Pulmonary artery endothelial cell (primary cell): Measurements from ENCODE around the gene FAM167B. TPM values are rescaled to one million over a fixed set of nuclear protein-coding genes. Genes with fewer than 3 reads are reported as not detected.

Experiments used
- DNase-seq: peaks from one replicate; pipeline ENCODE4 v3.0.0-alpha.2; 2011; ENCODE audit warnings: low read depth, low spot score
- total RNA-seq: library from RNA; depleted of rRNA; stranded (reverse); fragments of >200 nt; gene quantifications from 2 replicates; pipeline ENCODE4 v1.2.3, GENCODE V29; 2014

FAM167B gene
- total RNA-seq, result 1.6 and 5.5 TPM in 2 replicates

GRCh38 chr1:32246888-32247273 lies at the start of gene FAM167B:
FAM167B (plus strand) TSS chr1:32247222; CDS start chr1:32247422, 200 bp downstream.
- no peak for DNase-seq

- no peak for DNase-seq
These were observed 49.2 kb upstream of the FAM167B start for GRCh38 chr1:32197837-32198236.

DNA sequence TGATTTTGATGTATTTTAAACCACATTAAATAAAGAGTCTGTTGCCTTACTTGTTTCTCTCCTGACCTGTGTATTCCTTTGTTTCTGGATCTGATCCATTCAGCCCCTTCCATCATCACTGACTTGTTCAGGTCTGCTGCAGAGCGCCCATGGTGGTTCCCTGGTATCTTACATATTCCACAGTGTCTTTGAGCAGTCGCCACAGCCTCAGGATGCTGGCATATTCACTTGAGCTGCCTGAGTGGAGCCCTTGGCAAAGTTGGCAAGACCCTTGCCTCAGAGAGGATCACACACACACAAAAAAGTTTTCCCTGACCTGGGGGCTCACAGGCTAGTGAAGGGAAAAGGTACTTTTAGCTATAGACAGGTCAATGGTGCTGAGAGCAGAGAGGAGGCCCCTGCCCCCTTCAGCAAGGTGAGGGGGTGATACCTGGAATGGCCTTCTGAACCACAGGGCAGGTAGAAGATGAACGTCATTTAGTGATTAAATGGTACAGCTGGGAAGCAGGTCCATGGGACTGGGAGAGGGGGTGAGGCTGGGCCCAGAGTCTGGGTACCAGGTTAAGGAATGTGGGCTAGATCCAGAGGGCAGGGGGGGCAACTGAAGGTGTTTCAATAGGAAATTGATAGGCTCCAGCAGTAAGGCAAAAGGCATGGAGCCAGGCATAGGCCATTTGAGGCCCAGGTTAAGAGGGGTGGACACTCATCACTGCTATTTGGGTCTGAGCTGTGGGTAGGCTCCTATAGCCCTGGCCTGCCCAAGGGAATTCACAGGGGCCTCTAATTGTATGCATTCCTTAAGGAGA lies 48.6 kb upstream of the FAM167B start:
- DNase-seq, result no peak

DNA sequence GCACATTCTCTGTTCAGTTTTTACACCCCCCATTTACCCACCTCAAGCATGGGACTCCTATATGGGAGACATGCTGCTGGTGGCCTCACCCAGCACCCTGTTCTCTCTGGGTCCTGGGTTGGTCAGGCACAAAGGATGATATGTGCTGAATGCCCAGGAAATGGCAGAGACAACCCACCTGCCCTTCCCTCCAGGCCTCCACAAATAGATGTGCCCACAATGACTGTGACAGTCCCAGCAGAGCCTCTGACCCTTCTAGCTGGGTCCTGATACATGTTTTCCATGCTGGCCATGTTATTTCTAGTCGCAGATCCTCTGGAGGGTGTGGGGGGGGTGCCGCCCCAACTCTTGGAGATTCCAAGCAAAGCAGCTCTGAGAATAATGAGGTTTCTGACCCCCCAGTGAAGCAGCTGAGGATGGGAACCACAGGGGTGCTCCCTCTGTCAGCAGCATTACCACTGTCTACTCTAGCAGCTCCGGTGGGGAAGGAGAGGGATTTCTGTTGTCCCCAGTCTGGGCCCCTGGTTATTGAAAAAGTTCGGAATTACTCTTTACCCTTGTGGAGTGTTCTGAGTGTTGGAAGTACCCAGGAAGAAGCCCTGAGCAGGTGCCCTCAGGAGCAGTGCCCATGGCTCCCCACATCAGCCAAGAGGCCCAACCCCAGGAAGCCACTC lies 47.8 kb upstream of the FAM167B start:
- no peak for DNase-seq

GRCh38 chr1:32199717-32200072 lies 47.3 kb upstream of the FAM167B start:
- DNase-seq, result no peak

DNA sequence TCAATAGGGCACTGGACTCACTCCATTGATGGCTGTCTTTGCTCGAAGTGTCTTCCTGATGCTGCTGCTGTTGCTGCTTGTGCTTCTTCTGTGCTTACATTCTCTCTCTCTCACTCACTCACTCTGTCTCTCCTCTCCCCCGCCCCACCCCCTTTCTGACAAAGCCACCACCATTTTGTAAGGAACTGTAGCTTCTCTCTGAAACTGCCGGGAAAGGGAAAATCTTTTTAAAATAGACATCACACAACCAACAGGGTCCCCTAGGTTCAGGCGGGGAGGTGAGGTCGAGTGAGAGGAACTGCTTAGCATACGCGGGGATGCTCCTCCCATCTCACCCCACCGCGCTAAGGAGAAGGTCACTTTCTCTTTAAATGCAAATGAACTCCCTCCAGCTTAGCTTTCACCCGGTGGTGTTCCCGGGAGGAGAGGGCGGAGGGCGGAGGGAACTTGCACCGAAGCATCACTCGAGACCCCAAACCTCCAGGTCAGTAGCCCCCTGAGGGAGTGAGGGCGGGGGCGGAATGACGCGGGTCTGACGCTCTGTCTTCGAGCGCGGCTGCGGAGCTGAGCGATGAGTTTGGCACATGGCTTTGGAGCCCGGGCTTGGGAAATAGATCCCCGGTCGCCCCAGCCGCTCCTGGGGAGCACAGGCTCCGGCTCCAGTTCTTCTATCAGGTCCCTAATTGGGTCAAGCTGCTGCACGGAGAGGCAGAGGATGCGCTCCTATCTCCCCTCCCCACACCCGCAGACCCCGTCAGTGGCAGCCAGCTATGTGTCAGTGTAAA lies 46.6 kb upstream of the FAM167B start, which contains the start of gene CCDC28B:
CCDC28B (plus strand) TSS at position 370 of the 785 bp plus-strand sequence. CDS start 1,341 bp downstream, outside the sequence.
- no peak for DNase-seq

GRCh38 chr1:32201011-32201855 lies 45.8 kb upstream of the FAM167B start:
- no peak for DNase-seq

DNA sequence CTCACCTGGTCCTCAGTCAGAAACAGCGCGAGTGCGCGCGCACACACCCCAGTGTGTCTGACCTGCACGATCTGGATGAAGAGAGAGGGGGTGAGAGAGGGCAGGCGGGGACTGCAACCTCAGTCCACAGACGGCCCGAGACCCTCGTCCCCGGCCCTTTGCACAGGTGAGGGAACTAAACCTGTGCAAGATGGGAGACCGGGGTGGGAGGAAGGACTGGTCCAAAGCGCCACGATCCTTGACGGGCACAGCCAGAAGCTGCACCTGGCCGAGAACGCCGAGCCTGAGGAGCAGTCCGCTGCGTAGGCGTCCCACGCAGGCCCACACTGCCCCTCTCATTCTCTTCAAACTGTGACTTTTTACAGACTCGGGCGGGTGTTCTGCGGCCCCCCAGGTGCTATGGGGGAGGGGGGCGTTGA lies 42.1 kb upstream of the FAM167B start:
- DNase-seq, result no peak

- DNase-seq, result no peak
These were observed 41.3 kb upstream of the FAM167B start, which contains the start of gene IQCC for GRCh38 chr1:32205401-32206370. IQCC (plus strand) TSS chr1:32205671; CDS start chr1:32205682, 11 bp downstream.

DNA sequence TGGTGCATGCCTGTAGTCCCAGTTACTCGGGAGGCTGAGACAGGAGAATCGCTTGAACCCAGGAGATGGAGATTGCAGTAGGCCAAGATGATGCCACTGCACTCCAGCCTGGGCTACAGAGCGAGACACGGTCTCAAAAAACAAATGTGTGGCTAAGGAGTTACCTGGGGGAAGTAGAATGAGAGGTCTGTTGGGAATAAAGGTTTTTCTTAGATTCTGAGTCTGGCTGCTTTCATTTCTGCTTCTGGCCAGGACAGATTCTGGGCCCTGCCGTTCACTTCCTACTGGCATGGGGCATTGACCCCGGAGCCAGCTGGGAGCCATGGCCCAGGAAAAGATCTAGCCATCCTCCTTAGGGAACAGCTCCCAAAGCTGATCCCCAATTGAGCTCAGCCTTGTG lies 38.6 kb upstream of the FAM167B start:
- DNase-seq, result no peak

- DNase-seq, result no peak
These were observed 38.1 kb upstream of the FAM167B start, which contains the start of gene DCDC2B for GRCh38 chr1:32208891-32209328. DCDC2B (plus strand) TSS chr1:32209089; CDS start chr1:32209094, 5 bp downstream.

DNA sequence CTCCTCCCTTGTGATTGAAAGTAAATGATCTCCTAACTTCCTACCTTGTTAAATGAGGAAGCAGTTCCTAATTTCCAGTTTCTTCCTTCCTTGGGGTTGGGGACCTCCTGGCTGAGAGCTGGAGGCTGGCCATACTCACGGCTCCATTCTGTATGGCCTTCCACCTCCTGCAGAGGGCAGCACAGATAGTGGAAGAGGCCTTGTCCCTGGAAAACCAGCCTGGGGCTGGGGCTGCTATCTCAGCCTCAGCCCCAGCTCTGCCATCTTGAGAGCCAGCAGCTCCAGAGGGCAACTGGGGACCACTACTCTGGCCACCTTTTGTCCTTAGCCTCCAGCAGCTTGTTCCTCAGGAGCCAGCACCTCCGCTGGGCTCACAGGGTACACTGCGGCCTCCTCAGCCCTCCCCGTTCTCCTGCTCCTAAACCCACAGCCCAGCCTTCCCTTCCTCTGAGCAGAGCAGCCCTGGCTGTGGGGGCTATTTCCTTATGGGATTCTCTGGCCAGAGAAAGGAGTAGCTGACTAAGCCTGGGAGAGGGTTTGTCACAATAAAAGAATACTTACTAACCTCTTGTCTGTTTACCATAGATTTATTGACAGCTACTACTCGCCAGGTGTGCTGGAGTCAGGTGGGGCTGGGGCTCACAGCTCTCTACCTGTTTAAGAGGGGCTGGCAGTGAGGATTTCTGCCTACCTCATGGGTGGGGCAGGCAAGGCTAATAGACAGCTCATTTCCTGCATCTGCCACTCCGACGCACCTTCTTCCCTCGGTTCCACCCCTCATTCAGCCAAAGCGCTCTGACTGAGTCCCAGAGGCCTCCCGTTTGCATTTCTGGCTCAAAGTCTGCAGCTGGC lies 31.2 kb upstream of the FAM167B start:
- DNase-seq, result peak; percentile 27

DNA sequence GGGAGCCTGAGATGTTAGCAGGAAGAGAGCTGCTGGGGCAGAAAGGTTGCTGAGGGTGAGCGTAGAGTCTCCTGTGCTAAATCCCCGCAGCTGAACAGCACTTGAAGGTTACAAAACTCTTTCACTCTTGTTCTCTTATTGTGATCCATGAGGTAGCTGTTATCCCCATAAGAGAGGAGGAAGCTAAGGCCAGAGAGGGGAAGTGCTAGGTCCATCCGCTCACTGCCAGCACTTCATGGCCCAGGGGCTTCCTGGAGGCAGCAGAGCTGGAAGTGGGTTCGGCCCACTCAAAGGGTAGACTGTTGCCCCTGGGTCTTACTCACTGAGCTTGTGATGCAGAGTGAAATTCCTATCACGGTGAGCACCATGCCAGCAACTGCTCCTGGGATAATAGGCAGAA lies 30.5 kb upstream of the FAM167B start:
- DNase-seq, result no peak

DNA sequence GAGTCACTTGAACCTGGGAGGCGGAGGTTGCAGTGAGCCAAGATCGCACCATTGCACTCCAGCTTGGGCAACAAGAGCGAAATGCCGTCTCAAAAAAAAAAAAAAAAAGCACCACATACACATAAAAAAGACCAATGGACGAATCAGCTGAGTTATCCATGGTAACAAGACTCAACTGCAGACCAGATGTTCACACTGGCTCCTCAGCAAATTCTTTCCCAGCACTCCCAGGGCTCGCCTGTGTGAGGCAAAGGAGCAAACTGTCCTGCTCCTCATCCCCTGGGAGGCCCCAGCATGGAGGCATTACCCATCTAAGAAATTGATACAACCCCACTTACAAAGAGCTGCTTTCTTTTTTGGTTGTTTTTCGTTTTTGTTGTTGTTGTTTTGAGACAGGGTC lies 28.0 kb upstream of the FAM167B start:
- DNase-seq, result no peak

- DNase-seq, result no peak
These were observed 26.1 kb upstream of the FAM167B start for GRCh38 chr1:32220746-32221580.

DNA sequence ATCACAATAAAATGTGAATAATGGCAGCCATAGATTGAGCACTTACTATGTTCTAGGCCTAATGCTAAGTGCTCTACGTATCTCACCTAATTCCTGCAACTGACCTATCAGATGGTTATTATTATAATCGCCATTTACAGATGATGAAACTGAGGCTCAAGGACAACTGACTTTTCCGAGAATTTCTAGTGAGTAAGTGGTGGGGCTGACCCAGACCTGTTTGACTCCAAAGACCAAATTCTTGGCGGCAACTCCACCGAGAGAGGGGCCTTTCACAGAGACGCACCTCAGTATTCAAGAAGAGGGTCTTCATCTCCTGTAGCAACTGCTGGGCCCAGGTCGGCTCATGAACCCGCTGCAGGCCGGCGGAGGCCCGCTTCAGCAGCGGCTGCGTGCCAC lies 25.4 kb upstream of the FAM167B start:
- no peak for DNase-seq

DNA sequence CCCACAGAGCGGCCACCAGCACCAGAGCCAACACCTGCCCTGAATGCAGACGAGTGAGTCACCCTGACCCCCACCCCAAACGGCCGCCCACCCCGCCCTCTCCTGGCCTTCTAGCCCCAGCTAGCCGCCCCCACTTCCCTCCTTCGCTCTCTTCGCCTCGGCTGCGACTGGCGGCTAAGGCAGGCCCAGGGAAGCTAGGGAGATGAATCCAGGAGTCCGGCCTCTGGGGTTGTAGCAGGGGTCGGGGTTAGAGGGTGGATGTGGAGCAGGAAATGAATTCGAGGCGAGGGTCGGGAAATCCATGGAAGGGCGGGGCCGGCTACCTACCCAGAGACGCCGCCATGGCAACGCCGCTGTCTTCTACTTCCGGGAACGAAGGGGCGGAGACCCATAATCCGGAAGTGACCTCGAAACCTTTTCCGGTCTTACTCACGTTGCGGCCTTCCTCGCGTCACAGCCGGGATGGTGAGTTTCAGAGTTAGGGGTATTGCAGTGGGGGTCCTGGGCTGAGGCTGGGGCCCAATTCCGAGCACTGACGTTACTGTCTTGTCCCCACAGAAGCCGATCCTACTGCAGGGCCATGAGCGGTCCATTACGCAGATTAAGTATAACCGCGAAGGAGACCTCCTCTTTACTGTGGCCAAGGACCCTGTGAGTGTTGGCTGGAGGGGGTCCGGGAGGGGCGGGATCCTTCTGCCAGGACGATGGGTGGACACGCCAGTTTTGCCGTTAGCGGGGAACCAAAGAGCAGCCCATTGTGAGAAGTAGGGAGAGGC lies 24.9 kb upstream of the FAM167B start, which contains the start of the genes EIF3I and TMEM234:
EIF3I (plus strand) TSS at position 428 of the 776 bp plus-strand sequence; CDS start at position 463, 35 bp downstream.
TMEM234 (minus strand) TSS at position 374 of the 776 bp plus-strand sequence; CDS start at position 343, 31 bp downstream.
- DNase-seq, result peak; percentile 77
